Bronchial epithelial cell (primary cell): ENCODE measurements around the gene ZNF878. TPM values are rescaled to one million over a fixed set of nuclear protein-coding genes. Genes with fewer than 3 reads are reported as not detected.
"Not testable (repeated sequence)": the region's sequence is repeated elsewhere in the genome, so short reads cannot be mapped to it uniquely, and the experiment has no call there.

ENCODE experiments used
- DNase-seq: peaks from one replicate; pipeline ENCODE4 v3.0.0-alpha.2; 2010; ENCODE audit warnings: low read depth
- FAIRE-seq: peaks from 2 replicates; lab custom pipeline; 2011; peaks lifted over from hg19 to GRCh38; lab: Jason Lieb, UNC
- H3K27me3 ChIP-seq: 2 replicates; pipeline ENCODE4 v1.5.1; 2011; ENCODE audit warnings: low read length; ENCODE audit not compliant: control insufficient read depth, insufficient read depth
- H3K36me3 ChIP-seq: 2 replicates; pipeline ENCODE4 v1.5.1; 2011; ENCODE audit warnings: low read length; ENCODE audit not compliant: control insufficient read depth, insufficient read depth
- H3K4me3 ChIP-seq: 2 replicates; pipeline ENCODE4 v1.5.1; 2011; ENCODE audit warnings: mild to moderate bottlenecking, low read depth, low read length, control low read depth
- total RNA-seq: library from RNA; depleted of rRNA; stranded (reverse); fragments of >200 nt; gene quantifications from 2 replicates; pipeline ENCODE4 v1.2.1, GENCODE V29; 2014
- TF ChIP-seq, protein P1 (sequence below): IDR thresholded peaks from 2 replicates; pipeline ENCODE4 v1.5.1; 2011; ENCODE audit warnings: mild to moderate bottlenecking, moderate library complexity, low read length, control low read depth, inconsistent platforms; ENCODE audit not compliant: insufficient read depth, severe bottlenecking

ZNF878 gene
- total RNA-seq, 1 donor from 2014 or later = not detected

DNA sequence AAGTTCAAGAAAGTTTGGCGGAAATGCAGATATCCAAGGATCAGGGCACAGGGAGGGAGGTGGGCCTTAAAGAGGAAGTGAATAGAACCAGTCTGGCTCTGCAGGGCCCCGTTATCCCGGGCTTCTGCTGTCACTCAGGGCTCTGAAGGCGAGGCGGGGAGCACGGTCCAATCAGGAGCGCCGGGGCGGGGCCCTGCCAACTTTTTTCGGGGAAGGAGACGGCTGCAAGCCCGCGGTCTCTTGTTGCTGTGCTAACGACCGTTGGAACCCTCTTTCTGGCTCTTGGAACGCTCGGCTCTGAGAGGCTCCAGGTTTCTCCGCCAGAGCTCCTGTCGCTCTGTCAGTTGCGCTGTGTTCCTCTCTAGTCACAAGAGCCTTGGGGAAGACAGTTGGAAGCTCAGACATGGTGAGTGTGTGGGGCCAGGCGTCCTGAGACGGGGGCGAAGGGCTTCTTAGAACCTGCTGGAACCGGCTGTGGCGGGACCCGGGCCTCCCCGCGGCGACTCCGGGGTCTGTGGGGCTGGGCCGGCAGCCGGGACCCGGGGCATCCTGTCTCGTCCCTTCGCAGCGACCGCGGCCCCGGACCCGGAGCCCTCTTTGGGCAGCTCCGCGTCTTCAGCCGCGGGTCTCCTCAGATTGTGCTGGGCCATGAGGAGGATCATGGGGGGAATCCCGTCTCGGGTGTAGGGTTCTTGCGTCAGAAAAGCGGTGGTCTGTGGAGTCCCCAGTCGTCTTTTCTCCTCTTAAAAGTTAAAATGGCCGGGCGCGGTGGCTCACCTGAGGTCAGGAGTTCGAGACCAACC lies 39.5 kb upstream of the ZNF878 start:
- no peaks in the 10 kb centered on the region for H3K27me3 ChIP-seq
- TF ChIP-seq, protein P1, sequence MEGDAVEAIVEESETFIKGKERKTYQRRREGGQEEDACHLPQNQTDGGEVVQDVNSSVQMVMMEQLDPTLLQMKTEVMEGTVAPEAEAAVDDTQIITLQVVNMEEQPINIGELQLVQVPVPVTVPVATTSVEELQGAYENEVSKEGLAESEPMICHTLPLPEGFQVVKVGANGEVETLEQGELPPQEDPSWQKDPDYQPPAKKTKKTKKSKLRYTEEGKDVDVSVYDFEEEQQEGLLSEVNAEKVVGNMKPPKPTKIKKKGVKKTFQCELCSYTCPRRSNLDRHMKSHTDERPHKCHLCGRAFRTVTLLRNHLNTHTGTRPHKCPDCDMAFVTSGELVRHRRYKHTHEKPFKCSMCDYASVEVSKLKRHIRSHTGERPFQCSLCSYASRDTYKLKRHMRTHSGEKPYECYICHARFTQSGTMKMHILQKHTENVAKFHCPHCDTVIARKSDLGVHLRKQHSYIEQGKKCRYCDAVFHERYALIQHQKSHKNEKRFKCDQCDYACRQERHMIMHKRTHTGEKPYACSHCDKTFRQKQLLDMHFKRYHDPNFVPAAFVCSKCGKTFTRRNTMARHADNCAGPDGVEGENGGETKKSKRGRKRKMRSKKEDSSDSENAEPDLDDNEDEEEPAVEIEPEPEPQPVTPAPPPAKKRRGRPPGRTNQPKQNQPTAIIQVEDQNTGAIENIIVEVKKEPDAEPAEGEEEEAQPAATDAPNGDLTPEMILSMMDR = no peak
- DNase-seq (peak; percentile 32), FAIRE-seq (no peak)
- H3K4me3 ChIP-seq = peak overlapping the region; percentile 26
- no peaks in the 10 kb centered on the region for H3K36me3 ChIP-seq

DNA sequence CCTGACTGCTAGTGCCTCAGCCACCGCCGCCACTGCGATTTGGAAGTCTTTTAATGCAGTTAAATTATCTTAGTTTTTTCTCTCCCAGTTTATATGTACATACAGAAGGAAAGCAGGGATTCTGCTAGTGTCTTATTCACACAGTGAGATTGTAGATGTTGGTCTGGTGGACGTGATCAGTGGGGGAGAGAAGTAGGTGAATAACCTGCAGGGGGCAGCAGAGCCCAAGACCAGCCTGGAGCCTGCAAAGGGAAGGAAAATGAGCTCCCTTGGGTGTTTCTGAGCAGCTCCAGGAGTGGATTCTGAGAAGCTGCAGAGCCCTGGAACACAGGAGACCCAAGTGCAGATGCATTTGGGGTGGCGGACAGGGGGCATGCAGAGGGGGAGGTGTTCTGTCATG lies 38.0 kb upstream of the ZNF878 start:
- FAIRE-seq (no peak), DNase-seq (peak; percentile 29)
- no peak overlapping the region for H3K4me3 ChIP-seq
- H3K36me3 ChIP-seq = no peaks in the 10 kb centered on the region
- H3K27me3 ChIP-seq = no peaks in the 10 kb centered on the region
- TF ChIP-seq, protein P1 = peak; percentile 59

DNA sequence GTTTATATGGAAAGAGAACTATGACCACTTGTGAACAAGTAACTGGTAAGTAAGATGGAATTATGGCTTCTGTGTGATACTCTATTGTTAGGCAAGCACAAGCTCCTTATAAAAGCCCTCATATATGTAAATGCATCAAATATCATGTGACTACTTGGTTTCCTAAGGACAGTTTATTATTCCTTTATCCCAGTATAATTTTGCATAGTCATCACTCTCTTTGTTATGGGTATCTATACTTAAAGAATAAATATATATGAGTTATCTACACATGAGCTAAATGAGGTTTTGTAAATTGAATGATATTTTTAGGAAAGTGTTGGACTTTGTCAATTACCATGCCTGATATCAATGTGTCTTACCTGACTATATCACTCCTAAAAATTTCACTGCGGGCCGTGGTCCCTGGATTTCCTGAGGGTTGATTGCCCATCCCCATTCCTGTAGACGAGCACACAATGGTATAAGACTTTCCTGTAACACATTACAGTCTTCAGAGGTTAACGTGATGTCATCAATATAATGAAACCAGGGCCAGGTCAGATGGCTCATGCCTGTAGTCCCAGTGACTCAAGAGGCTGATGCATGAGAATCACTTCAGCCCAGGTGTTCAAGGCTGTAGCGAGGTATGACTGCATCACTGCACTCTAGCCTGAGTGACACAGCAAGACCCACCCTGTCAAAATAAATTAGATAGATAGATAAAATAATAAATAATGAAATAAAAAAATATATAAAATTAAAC lies 32.5 kb upstream of the ZNF878 start:
- TF ChIP-seq, protein P1 = no peak
- Histone ChIP-seq H3K4me3 (no peak overlapping the region), H3K36me3 (no peaks in the 10 kb centered on the region), H3K27me3 (no peaks in the 10 kb centered on the region)
- no peak for FAIRE-seq
- peak; percentile 33 for DNase-seq

DNA sequence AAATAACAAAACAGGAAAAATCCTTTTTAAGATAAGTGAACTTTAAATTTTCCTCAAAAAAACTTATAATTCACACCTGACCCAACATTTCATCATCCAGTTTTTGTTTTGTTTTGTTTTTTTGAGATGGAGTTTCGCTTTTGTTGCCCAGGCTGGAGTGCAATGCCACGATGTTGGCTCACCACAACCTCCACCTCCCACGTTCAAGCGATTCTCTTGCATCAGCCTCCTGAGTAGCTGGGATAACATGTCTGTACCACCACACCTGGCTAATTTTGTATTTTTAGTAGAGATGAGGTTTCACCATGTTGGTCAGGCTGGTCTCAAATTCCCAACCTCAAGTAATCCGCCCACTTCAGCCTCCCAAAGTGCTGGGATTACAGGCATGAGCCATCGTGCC lies 30.6 kb upstream of the ZNF878 start:
- not testable (repeated sequence) for FAIRE-seq, DNase-seq, H3K27me3 ChIP-seq, H3K36me3 ChIP-seq, H3K4me3 ChIP-seq

DNA sequence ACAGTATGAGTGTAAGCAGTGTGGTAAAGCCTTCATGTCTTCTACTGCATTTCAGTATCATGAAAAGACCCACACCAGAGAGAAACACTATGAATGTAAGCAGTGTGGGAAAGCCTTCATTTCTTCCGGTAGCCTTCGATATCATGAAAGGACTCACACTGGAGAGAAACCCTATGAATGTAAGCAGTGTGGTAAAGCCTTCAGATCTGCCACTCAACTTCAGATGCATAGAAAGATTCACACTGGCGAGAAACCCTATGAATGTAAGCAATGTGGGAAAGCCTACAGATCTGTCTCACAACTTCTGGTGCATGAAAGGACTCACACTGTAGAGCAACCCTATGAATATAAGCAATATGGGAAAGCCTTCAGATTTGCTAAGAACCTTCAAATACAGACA lies 24.6 kb upstream of the ZNF878 start:
- DNase-seq (no peak), FAIRE-seq (no peak)
- TF ChIP-seq, protein P1 = no peak
- Histone ChIP-seq H3K36me3 (peaks cover 4% of the 10 kb centered on the region), H3K4me3 (no peak overlapping the region), H3K27me3 (no peaks in the 10 kb centered on the region)

DNA sequence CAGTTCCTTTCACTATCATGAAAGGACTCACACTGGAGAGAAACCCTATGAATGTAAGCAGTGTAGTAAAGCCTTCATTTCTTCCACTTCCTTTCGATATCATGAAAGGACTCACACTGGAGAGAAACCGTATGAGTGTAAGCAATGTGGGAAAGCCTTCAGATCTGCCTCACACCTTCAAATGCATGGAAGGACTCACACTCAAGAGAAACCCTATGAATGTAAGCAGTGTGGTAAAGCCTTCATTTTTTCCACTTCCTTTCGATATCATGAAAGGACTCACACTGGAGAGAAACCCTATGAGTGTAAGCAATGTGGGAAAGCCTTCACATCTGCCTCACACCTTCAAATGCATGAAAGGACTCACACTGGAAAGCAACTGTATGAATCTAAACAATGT lies 23.6 kb upstream of the ZNF878 start:
- not testable (repeated sequence) for H3K27me3 ChIP-seq, DNase-seq, FAIRE-seq, H3K36me3 ChIP-seq, H3K4me3 ChIP-seq
